Hair follicle dermal papilla cell (primary cell): ENCODE measurements around the gene ADCY6. TPM values are rescaled to one million over a fixed set of nuclear protein-coding genes. Genes with fewer than 3 reads are reported as not detected.

Experiments
- small RNA-seq: library from RNA; depleted of rRNA; stranded (forward); fragments of <200 nt; gene quantifications from one replicate; pipeline ENCODE3, GENCODE V24; 2012
- total RNA-seq: library from RNA; depleted of rRNA; stranded (reverse); fragments of >200 nt; gene quantifications from 2 replicates; pipeline ENCODE4 v1.2.3, GENCODE V29; 2012

Gene ADCY6
- total RNA-seq, result 34.9 and 52.2 TPM in 2 replicates

GRCh38 chr12:48788854-48789775 lies at the start of gene ADCY6:
Gene ADCY6, minus strand, starts transcription at chr12:48789089. Its CDS starts 5,655 bp downstream, at chr12:48783434.

GRCh38 chr12:48817873-48818830 lies 29.3 kb upstream of the ADCY6 start, which contains the start of gene CACNB3:
Gene CACNB3, plus strand, starts transcription at chr12:48818496. Its CDS starts 434 bp downstream, at chr12:48818930.

GRCh38 chr12:48716493-48717251 lies 72.2 kb downstream of the ADCY6 start, which contains the start of gene CCNT1:
Gene CCNT1, minus strand, starts transcription at chr12:48716707. Its CDS starts 32 bp downstream, at chr12:48716675.

Small RNA genes lying within 50 kb of the gene (small RNA-seq; reads per million reads assigned to genes)
- gene MIR4701 (not detected), gene RF00019 (not detected)

Other genes with a start within 250 kb of the ADCY6 start
- 0.24 TPM in 1 of 2 replicates, not detected in the other for gene LALBA, start 219.0 kb downstream of the ADCY6 start, total RNA-seq
- gene KANSL2, start 106.9 kb downstream of the ADCY6 start, total RNA-seq, result 40.3 and 44.5 TPM in 2 replicates
- gene CCNT1, start 72.4 kb downstream of the ADCY6 start, total RNA-seq, result 30.8 and 34.2 TPM in 2 replicates
- 20.2 and 21.6 TPM in 2 replicates for gene CACNB3, start 29.4 kb upstream of the ADCY6 start, total RNA-seq
- 45.2 and 54.8 TPM in 2 replicates for gene DDX23, start 63.1 kb upstream of the ADCY6 start, total RNA-seq
- 0.16 TPM in 1 of 2 replicates, not detected in the other for gene RND1, start 76.8 kb upstream of the ADCY6 start, total RNA-seq
- 15.9 and 16.7 TPM in 2 replicates for gene FKBP11, start 136.4 kb upstream of the ADCY6 start, total RNA-seq
- 54.5 and 61.6 TPM in 2 replicates for gene ARF3, start 168.4 kb upstream of the ADCY6 start, total RNA-seq
- 0.16 TPM in 1 of 2 replicates, not detected in the other for gene WNT10B, start 182.6 kb upstream of the ADCY6 start, total RNA-seq
- not detected in 2 replicates for gene WNT1, start 189.2 kb upstream of the ADCY6 start, total RNA-seq
- 0.12 and 0.16 TPM in 2 replicates for gene DDN, start 210.3 kb upstream of the ADCY6 start, total RNA-seq
- 74.5 and 87.3 TPM in 2 replicates for gene PRKAG1, start 229.7 kb upstream of the ADCY6 start, total RNA-seq